Measurements from ENCODE around the gene GMEB2.
"Not testable (repeated sequence)": the region's sequence is repeated elsewhere in the genome, so short reads cannot be mapped to it uniquely, and the experiment has no call there.

DNA sequence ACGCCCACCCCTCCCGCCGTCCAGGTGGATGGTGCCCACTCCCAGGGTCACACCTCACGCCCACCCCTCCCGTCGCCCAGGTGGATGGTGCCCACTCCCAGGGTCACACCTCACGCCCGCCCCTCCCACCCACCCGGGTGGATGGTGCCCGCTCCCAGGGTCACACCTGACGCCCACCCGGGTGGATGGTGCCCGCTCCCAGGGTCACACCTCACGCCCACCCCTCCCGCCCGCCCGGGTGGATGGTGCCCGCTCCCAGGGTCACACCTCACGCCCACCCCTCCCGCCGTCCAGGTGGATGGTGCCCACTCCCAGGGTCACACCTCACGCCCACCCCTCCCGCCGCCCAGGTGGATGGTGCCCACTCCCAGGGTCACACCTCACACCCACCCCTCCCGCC lies 23.6 kb upstream of the GMEB2 start:
- TF ChIP-seq POLR2A (IDR thresholded peaks at IDR 0.05; ENCODE audit: extremely low read depth, insufficient read length); CTCF (IDR thresholded peaks at IDR 0.05; ENCODE audit: low read depth, low read length); MYC (IDR thresholded peaks at IDR 0.05; ENCODE audit: low read depth, low read length): not testable (repeated sequence)
